PFSK-1 (cell line): ENCODE results near the gene NFKB1.

ENCODE experiments used
- FOXP2 ChIP-seq: optimal IDR thresholded peaks from 2 replicates; pipeline ENCODE3; 2011; ENCODE audit warnings: borderline replicate concordance, control low read depth, inconsistent platforms; ENCODE audit not compliant: insufficient read depth; ENCODE audit errors: extremely low read length, extremely low read depth
- POLR2AphosphoS5 ChIP-seq: IDR thresholded peaks from 2 replicates; pipeline ENCODE4 v1.6.1; 2012; ENCODE audit warnings: low read depth, mild to moderate bottlenecking, control low read depth, low read length, moderate library complexity
- SIN3A ChIP-seq: IDR thresholded peaks from 2 replicates; pipeline ENCODE4 v1.6.1; 2012; ENCODE audit warnings: mild to moderate bottlenecking, low read length, moderate library complexity, borderline replicate concordance; ENCODE audit not compliant: insufficient read depth
- TAF1 ChIP-seq: IDR thresholded peaks from 2 replicates; pipeline ENCODE4 v1.6.1; 2012; ENCODE audit warnings: low read length, control low read depth, borderline replicate concordance; ENCODE audit not compliant: insufficient read depth
- TF ChIP-seq, protein P1 (sequence below), 2 experiments: IDR thresholded peaks; 2 replicates each; pipeline versions ENCODE4 v1.6.1 to v1.8.0; 2011 to 2012; ENCODE audit warnings: low read depth in 2 of 2, low read length in 2 of 2, control low read depth in 1 of 2, inconsistent platforms in 1 of 2, mild to moderate bottlenecking in 1 of 2, moderate library complexity in 1 of 2; ENCODE audit not compliant: insufficient read depth in 1 of 2

NFKB1 gene

DNA sequence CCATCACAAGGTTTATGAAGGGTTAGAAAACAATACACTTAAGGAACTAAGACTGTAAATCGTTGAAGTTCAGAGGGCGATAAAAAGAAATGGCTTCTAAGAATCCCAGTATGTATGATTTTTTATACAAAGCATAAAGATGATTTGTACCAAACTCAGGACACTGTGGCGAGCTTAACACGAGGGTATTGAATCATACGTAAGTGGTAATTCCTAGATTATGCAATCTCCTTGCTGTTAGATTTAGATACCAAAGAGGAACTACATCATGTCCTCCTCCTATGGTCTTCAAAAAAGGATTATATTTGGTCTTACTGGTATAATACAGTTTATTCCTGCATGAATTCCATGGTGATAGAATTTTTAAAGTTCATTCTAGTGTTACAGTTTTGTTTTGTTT, 23.9 kb downstream of the NFKB1 start:
- TF ChIP-seq SIN3A (no peak), FOXP2 (no peak), TAF1 (no peak), POLR2AphosphoS5 (no peak)
- TF ChIP-seq, protein P1, sequence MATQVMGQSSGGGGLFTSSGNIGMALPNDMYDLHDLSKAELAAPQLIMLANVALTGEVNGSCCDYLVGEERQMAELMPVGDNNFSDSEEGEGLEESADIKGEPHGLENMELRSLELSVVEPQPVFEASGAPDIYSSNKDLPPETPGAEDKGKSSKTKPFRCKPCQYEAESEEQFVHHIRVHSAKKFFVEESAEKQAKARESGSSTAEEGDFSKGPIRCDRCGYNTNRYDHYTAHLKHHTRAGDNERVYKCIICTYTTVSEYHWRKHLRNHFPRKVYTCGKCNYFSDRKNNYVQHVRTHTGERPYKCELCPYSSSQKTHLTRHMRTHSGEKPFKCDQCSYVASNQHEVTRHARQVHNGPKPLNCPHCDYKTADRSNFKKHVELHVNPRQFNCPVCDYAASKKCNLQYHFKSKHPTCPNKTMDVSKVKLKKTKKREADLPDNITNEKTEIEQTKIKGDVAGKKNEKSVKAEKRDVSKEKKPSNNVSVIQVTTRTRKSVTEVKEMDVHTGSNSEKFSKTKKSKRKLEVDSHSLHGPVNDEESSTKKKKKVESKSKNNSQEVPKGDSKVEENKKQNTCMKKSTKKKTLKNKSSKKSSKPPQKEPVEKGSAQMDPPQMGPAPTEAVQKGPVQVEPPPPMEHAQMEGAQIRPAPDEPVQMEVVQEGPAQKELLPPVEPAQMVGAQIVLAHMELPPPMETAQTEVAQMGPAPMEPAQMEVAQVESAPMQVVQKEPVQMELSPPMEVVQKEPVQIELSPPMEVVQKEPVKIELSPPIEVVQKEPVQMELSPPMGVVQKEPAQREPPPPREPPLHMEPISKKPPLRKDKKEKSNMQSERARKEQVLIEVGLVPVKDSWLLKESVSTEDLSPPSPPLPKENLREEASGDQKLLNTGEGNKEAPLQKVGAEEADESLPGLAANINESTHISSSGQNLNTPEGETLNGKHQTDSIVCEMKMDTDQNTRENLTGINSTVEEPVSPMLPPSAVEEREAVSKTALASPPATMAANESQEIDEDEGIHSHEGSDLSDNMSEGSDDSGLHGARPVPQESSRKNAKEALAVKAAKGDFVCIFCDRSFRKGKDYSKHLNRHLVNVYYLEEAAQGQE (IDR thresholded peaks at IDR 0.05; ENCODE audit: insufficient read depth in 1 of 2, low read depth in 2 of 2, low read length in 2 of 2) = no peak

DNA sequence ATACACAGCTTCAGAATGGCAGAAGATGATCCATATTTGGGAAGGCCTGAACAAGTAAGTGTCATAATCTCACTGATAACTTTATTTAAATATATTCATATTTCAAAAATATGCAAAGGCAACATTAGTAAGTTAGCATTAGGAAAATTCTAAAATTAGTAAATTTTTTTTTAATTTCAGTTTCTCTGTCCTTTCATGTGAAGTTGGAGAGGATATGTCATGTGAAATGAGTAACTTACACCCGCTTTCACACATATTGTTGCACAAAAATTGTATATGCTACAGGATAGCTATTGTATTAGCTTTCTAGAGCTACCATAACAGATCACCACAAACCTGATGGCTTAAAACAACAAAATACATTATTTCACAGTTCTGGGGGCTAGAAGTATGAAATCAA, 24.3 kb downstream of the NFKB1 start:
- TF ChIP-seq POLR2AphosphoS5 = no peak

DNA sequence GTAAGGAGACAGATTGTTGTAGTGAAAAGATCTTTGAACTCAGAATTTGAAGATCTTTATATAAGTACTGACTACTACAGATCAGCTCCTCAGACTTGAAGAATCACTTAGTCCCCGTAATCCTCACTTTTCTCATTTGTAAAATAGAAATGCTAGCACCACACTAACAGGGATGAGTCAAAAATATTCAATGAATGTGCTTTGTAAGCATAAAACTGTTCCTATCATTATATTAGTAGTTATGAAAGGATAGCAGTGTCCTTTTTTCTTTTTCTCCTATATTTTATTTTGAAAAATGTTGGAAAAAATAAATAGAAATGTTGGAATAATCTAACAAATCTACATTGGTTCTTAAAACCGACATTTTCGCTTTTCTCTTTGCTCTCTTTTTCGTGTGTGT, 25.4 kb downstream of the NFKB1 start:
- TF ChIP-seq, protein P1 (IDR thresholded peaks at IDR 0.05; ENCODE audit: insufficient read depth in 1 of 2, low read depth in 2 of 2, low read length in 2 of 2) = no peak

DNA sequence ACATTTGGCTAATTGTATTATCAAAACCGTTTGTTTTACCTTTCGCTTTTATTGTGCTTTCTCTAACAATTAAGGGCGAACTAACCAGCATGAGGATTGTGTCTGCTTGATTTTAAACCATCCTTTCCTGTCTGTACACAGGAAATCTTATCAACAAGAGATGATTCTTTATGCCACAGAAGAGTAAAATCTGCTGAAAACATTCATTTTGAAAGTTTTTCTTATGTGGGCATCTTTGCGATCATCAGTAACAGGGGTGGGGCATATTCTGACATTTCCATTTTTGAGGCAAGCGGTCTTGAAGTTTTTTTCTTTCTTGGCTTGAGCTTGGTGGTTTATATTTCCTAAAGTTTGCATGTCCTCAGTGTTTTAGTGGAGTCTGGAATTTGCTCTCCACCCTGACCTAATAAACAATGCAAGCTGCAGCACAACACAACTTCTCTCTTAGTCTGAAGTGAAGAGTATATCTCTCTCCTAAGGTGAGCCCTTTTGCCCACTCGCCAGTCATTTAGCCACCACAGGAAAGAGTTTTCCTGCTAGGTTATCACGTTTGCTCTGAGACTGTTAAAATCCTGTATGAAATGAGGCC, 26.6 kb downstream of the NFKB1 start:
- TF ChIP-seq, protein P1 (IDR thresholded peaks at IDR 0.05; ENCODE audit: insufficient read depth in 1 of 2, low read depth in 2 of 2, low read length in 2 of 2) = no peak
- no peak for TF ChIP-seq FOXP2
- no peak for TF ChIP-seq SIN3A
- TF ChIP-seq TAF1 = no peak
- no peak for TF ChIP-seq POLR2AphosphoS5

DNA sequence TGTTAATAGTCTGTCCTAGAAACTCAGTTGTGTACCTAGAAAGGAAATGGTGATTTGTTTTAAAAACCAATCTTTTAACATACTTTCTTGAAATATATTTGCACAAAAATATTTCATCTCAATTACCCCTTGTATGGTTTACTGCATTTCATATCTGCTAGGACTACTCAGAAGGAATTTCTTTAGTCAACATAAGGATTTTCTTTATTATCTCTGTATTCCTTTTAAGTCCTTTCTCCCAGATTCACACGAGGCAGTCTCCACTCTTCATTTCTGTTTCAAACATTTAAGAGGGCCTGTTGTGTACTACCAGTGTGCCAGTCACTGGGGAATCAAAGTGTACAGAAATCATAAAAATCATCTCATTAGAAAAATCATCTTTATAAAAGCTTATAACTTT, 28.8 kb downstream of the NFKB1 start:
- TF ChIP-seq TAF1 (no peak), POLR2AphosphoS5 (no peak), FOXP2 (no peak), SIN3A (no peak)
- TF ChIP-seq, protein P1 (IDR thresholded peaks at IDR 0.05; ENCODE audit: insufficient read depth in 1 of 2, low read depth in 2 of 2, low read length in 2 of 2) = no peak

DNA sequence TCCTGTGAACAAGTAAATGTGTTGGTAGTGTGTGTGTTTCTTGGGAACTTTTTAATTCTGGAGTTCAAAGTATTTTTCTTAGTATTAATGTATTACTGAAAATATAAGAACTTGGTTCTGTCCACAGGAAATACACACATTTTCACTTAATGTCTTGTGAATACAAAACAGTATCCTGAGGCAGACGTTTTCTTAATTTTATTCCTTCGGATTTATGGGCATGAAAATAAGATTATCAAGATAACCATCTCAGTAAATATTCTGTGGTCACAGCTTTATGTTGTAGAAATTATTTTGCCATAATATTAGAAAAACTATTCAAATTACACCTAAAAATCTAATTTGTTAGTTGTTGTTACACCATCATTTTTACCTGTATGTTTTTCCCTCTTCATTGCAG, 29.8 kb downstream of the NFKB1 start:
- TF ChIP-seq SIN3A (no peak), POLR2AphosphoS5 (no peak)
